H1 (cell line): ENCODE data around the gene ATXN3. TPM values are rescaled to one million over a fixed set of nuclear protein-coding genes. Genes with fewer than 3 reads are reported as not detected.

ENCODE experiments used
- BCL11A ChIP-seq, 2 experiments: IDR thresholded peaks; one replicate each; pipeline ENCODE4 v1.6.1; 2011; ENCODE audit warnings: low read depth in 2 of 2, low read length in 2 of 2, mild to moderate bottlenecking in 2 of 2
- BRCA1 ChIP-seq: IDR thresholded peaks from 2 replicates; pipeline ENCODE4 v1.6.1; 2012; ENCODE audit warnings: low read depth, low read length, improper control_type of control experiment
- CBX8 ChIP-seq: fragments of 300-800, 300-1000 bp; sonication (generic); IDR thresholded peaks from 2 replicates; pipeline ENCODE4 v1.7.1; 2016; ENCODE audit warnings: low read depth, low read length, borderline replicate concordance
- CREB1 ChIP-seq: IDR thresholded peaks from 2 replicates; pipeline ENCODE4 v1.6.1; 2012; ENCODE audit warnings: inconsistent platforms
- EGR1 ChIP-seq: IDR thresholded peaks from 2 replicates; pipeline ENCODE4 v1.6.1; 2011; ENCODE audit warnings: low read depth, low read length, borderline replicate concordance
- EZH2 ChIP-seq: fragments of 200-600 bp; sonication (generic); IDR thresholded peaks from 2 replicates; pipeline ENCODE4 v1.7.1; 2012; ENCODE audit warnings: low read depth, mild to moderate bottlenecking, moderate library complexity, low read length, inconsistent platforms; ENCODE audit not compliant: severe bottlenecking
- FOSL1 ChIP-seq: IDR thresholded peaks from 2 replicates; pipeline ENCODE4 v1.6.1; 2011; ENCODE audit warnings: mild to moderate bottlenecking, low read depth, low read length, moderate library complexity; ENCODE audit not compliant: insufficient read depth
- HDAC6 ChIP-seq: IDR thresholded peaks from one replicate; pipeline ENCODE4 v1.7.1; 2012; ENCODE audit warnings: low read depth, mild to moderate bottlenecking, inconsistent platforms, low read length, moderate library complexity
- KDM1A ChIP-seq: fragments of 200-600, 300-600 bp; sonication (generic); IDR thresholded peaks from 2 replicates; pipeline ENCODE4 v1.7.1; 2016; ENCODE audit warnings: mild to moderate bottlenecking, low read length, borderline replicate concordance
- NANOG ChIP-seq: IDR thresholded peaks from 2 replicates; pipeline ENCODE4 v1.6.1; 2011; ENCODE audit warnings: low read length, low read depth, mild to moderate bottlenecking, inconsistent platforms; ENCODE audit not compliant: insufficient read depth, poor library complexity, severe bottlenecking
- PHF8 ChIP-seq: fragments of 200-600 bp; sonication (generic); conservative IDR thresholded peaks from 2 replicates; pipeline ENCODE4 v1.7.1; 2012; ENCODE audit warnings: low read depth, mild to moderate bottlenecking, inconsistent platforms, low read length, moderate library complexity
- RBBP5 ChIP-seq: IDR thresholded peaks from 2 replicates; pipeline ENCODE4 v1.7.1; 2012; ENCODE audit warnings: low read depth, mild to moderate bottlenecking, inconsistent platforms, low read length, moderate library complexity, borderline replicate concordance
- RFX5 ChIP-seq: IDR thresholded peaks from 2 replicates; pipeline ENCODE4 v1.6.1; 2011; ENCODE audit warnings: low read depth, low read length, improper control_type of control experiment, borderline replicate concordance
- RNF2 ChIP-seq: fragments of 200-900, 300-1000 bp; sonication (generic); IDR thresholded peaks from 2 replicates; pipeline ENCODE4 v1.7.1; 2016; ENCODE audit warnings: borderline replicate concordance, low read depth, mild to moderate bottlenecking, antibody characterized with exemption, low read length; ENCODE audit not compliant: poor library complexity, severe bottlenecking; ENCODE audit errors: missing control alignments
- SIX5 ChIP-seq: IDR thresholded peaks from 2 replicates; pipeline ENCODE4 v1.6.1; 2011; ENCODE audit warnings: mild to moderate bottlenecking, low read depth, low read length
- SP1 ChIP-seq: IDR thresholded peaks from 2 replicates; pipeline ENCODE4 v1.6.1; 2011; ENCODE audit warnings: low read depth, low read length
- SP2 ChIP-seq: IDR thresholded peaks from 2 replicates; pipeline ENCODE4 v1.6.1; 2012; ENCODE audit warnings: mild to moderate bottlenecking, low read length, inconsistent platforms
- SUZ12 ChIP-seq: fragments of 200-600 bp; sonication (generic); IDR thresholded peaks from 2 replicates; pipeline ENCODE4 v1.6.1; 2012; ENCODE audit warnings: mild to moderate bottlenecking, inconsistent platforms, low read length, moderate library complexity, mixed read lengths
- TAF7 ChIP-seq: optimal IDR thresholded peaks from 2 replicates; pipeline ENCODE3; 2011; ENCODE audit warnings: low read depth, mild to moderate bottlenecking, inconsistent platforms, low read length, moderate library complexity, borderline replicate concordance
- YY1 ChIP-seq: IDR thresholded peaks from 2 replicates; pipeline ENCODE4 v1.6.1; 2011; ENCODE audit warnings: low read depth, mild to moderate bottlenecking, low read length
- polyA plus RNA-seq, 7 experiments: library from polyadenylated mRNA; depleted of rRNA in 3 of 7; stranded (reverse) in 5 of 7; unstranded in 2 of 7; fragments of >200 nt in 5 of 7; fragments of 200-250 nt in 2 of 7; gene quantifications; 1 replicate in 5 of 7; 2 replicates in 1 of 7; 4 replicates in 1 of 7; pipeline versions ENCODE4 v1.2.1 to v1.2.3, GENCODE V29; 2011 to 2013; ENCODE audit warnings: missing spikeins in 2 of 7, mixed read lengths in 2 of 7
- total RNA-seq: library from RNA; stranded (reverse); fragmentation: NEBNext Ultra II Directional; extraction: Animal tissue kit (Norgen Biotek cat#: 25700); gene quantifications from 2 replicates; pipeline ENCODE4 v1.2.1, GENCODE V29; 2021
- TF ChIP-seq, protein P1 (sequence below): IDR thresholded peaks from 2 replicates; pipeline ENCODE4 v1.6.1; 2012; ENCODE audit warnings: inconsistent platforms
- TF ChIP-seq, protein P2 (sequence below): IDR thresholded peaks from 2 replicates; pipeline ENCODE4 v1.6.1; 2011; ENCODE audit warnings: low read length, improper control_type of control experiment

Gene ATXN3
- total and polyA plus RNA-seq, 2 of the 8 experiments (the other 6 are each of a cell fraction or from before 2014, with no cell fraction given): 8.8 to 37.2 TPM

DNA sequence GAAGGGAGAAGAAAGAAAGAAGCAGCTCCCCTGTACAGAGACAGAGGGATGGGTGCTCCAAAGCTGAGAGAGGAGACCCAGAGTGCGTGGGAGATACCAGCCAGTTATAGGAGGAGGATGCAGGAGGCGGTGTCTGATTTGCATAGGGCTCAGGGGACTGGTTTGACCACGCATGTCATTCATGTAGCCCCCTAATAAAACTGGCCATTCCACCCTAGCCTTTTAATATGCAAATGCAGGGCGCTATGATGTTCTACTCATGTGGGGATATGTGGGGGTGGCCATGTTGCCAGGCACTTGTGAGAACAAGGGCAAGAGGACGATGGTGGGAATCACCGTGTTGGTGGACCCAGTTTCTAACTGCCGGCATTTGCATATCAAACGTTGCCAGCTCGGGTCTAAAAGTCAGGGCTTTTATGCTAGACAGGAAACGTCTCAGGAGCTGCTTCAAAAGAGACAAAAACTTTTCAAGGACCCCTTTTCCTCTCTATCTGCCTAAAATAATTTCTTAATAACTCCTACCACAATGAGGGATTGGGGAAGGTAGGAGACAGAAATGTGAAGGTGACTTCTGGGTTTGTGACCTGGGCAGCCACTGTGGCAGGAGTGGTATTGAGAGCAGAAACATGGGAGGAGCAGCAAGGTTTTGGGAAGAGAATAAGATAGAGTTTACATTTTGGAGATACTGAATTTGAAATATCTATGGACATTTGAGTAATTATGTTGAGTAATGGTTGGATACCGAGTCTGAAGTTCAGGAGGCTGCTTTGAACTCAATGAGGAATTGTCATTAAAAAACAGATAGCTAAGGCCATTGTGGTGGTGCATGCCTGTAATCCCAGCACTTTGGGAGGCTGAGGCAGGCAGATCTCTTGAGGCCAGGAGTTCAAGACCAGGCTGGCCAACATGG lies 2.2 kb upstream of the ATXN3 start (continued):
- TF ChIP-seq YY1: peak; percentile 61; the same call in 1 of the 2 replicates
- no peak for TF ChIP-seq EGR1
- TF ChIP-seq, protein P1, sequence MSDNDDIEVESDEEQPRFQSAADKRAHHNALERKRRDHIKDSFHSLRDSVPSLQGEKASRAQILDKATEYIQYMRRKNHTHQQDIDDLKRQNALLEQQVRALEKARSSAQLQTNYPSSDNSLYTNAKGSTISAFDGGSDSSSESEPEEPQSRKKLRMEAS: peak; percentile 14; the same call in 1 of the 2 replicates
- no peak for TF ChIP-seq SP2
- no peak for TF ChIP-seq CREB1
- TF ChIP-seq NANOG: peak; percentile 12
- no peak for TF ChIP-seq HDAC6
- TF ChIP-seq RNF2: no peak
- TF ChIP-seq SIX5: no peak
- TF ChIP-seq KDM1A: no peak
- TF ChIP-seq TAF7: no peak
- no peak for TF ChIP-seq CBX8
- no peak for TF ChIP-seq EZH2
- TF ChIP-seq RFX5: no peak
- TF ChIP-seq SUZ12: no peak
- no peak for TF ChIP-seq BCL11A (IDR thresholded peaks at IDR 0.05; ENCODE audit: low read depth in 2 of 2, low read length in 2 of 2)
- TF ChIP-seq BRCA1: no peak
- 0 out of 2 replicates have a peak, but pooled peaks have one; percentile 12 for TF ChIP-seq SP1
- TF ChIP-seq FOSL1: no peak
- TF ChIP-seq RBBP5: no peak
- no peak for TF ChIP-seq PHF8
- TF ChIP-seq, protein P2, sequence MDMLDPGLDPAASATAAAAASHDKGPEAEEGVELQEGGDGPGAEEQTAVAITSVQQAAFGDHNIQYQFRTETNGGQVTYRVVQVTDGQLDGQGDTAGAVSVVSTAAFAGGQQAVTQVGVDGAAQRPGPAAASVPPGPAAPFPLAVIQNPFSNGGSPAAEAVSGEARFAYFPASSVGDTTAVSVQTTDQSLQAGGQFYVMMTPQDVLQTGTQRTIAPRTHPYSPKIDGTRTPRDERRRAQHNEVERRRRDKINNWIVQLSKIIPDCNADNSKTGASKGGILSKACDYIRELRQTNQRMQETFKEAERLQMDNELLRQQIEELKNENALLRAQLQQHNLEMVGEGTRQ: no peak
